Heart right ventricle (tissue), 16 donors: ENCODE results near the gene PHC3. TPM values are rescaled to one million over a fixed set of nuclear protein-coding genes. Genes with fewer than 3 reads are reported as not detected.

Experiments
- ATAC-seq, 8 donors: fragments of 200-7000 bp; cut with Tn5 transposase; one replicate each; pipeline ENCODE4 v1.9.1; 2020; ENCODE audit warnings: mild to moderate bottlenecking in 8 of 8, moderate library complexity in 8 of 8, moderate number of reproducible peaks in 1 of 8
- DNase-seq, 2 donors: peaks; one replicate each; pipeline ENCODE4 v3.0.0-alpha.2; 2020
- H3K27ac ChIP-seq, 10 donors: fragments of 200-600 bp; sonication (generic) in 2 of 10; one replicate each; pipeline versions ENCODE4 v1.5.0 to v1.8.0; 2020 to 2022; ENCODE audit warnings: mild to moderate bottlenecking in 3 of 10
- H3K27me3 ChIP-seq, 7 donors: fragments of 200-600 bp; one replicate each; pipeline ENCODE4 v1.8.0; 2021 to 2022; ENCODE audit warnings: mild to moderate bottlenecking in 2 of 7
- H3K36me3 ChIP-seq, 9 donors: fragments of 200-600 bp; sonication (generic) in 1 of 9; one replicate each; pipeline versions ENCODE4 v1.5.0 to v1.8.0; 2020 to 2022; ENCODE audit warnings: mild to moderate bottlenecking in 2 of 9
- H3K4me1 ChIP-seq, 9 donors: fragments of 200-600 bp; sonication (generic) in 1 of 9; one replicate each; pipeline versions ENCODE4 v1.5.0 to v1.8.0; 2020 to 2022; ENCODE audit warnings: mild to moderate bottlenecking in 4 of 9
- H3K4me3 ChIP-seq, 10 donors: fragments of 200-600 bp; sonication (generic) in 2 of 10; one replicate each; pipeline versions ENCODE4 v1.5.0 to v1.8.0; 2020 to 2022; ENCODE audit warnings: mild to moderate bottlenecking in 7 of 10, moderate library complexity in 2 of 10
- H3K9me3 ChIP-seq, 11 donors: fragments of 200-600 bp in 10 of 11; sonication (generic) in 2 of 11; one replicate each; pipeline versions ENCODE4 v1.5.0 to v1.8.0; 2013 to 2022; ENCODE audit warnings: mild to moderate bottlenecking in 2 of 11, control low read depth in 1 of 11, moderate library complexity in 1 of 11
- CTCF ChIP-seq, 9 donors: fragments of 200-600 bp; sonication (generic) in 2 of 9; IDR thresholded peaks; one replicate each; pipeline versions ENCODE4 v1.5.0 to v1.8.0; 2021 to 2022; ENCODE audit warnings: antibody characterized with exemption in 9 of 9, mild to moderate bottlenecking in 5 of 9, moderate library complexity in 1 of 9
- WGBS, 2 donors: extraction: QIAGEN DNeasy Blood & Tissue Kit; methylation state at CpG; one replicate each; pipeline ENCODE4 v1.1.7; 2013; ENCODE audit warnings: inconsistent platforms in 1 of 2; 5-methylcytosine and 5-hydroxymethylcytosine counted together
- intact Hi-C, 10 donors: fragments of 100-400 bp; cut with DNase I; formaldehyde crosslinking; loops; one replicate each; pipeline versions ENCODE4 v1.11.1 to v1.14.2; 2022
- polyA plus RNA-seq, 2 donors: library from polyadenylated mRNA; stranded (reverse); fragments of 200-250 nt; gene quantifications; one replicate each; pipeline ENCODE4 v1.2.3, GENCODE V29; 2013
- total RNA-seq, 10 donors: library from RNA; stranded (reverse); fragmentation: NEBNext Ultra II Directional in 3 of 10; extraction: Animal tissue kit (Norgen Biotek cat#: 25700) in 3 of 10; gene quantifications; one replicate each; pipeline versions ENCODE4 v1.2.1 to v1.2.4, GENCODE V29; 2021 to 2023
- donor health status: Arrhythmogenic right ventricular cardiomyopathy.
- donor health status: ischemic (EF 13 %, LVEDD 7.1; RV severe dilation, severe dysfunction).
- donor health status: healthy with polysubstance abuse.
- donor health status: DM: no; HTN: yes; CAD: no.
- donor health status: DM: no; HTN: no; CAD: no.
- donor health status: ischemic (EF 25% LVEDD 6.9; RV normal size, moderate dysfunction).
- donor health status: ischemic (EF 25% LVEDD 5.7; RV mildly dilated, moderate dysfunction).
- donor health status: healthy.
- donor health status: DM: yes; HTN: yes; CAD: no.
- donor health status: Ischemic cardiomyopathy.
- donor health status: ischemic (EF 35%, LVEDD 5.7; RV mildly dilated, moderate dysfunction).
- donor health status: nonischemic (EF 11% LVEDD 7.7; RV severe dilation, severe dysfunction).
- donor health status: DM: yes; HTN: yes; CAD: no.
- donor health status: PGD.
- donor health status: ischemic (EF 29% LVEDD 5.4; RV normal size, mild dysfunction).
- donor health status: nonischemic (EF 23%, LVEDD 6.1; RV moderate dilation, normal function).

PHC3 gene
- total and polyA plus RNA-seq, 12 donors = 2.4 to 70.8 (median 55.3) TPM

- no peak for TF ChIP-seq CTCF (IDR thresholded peaks at IDR 0.05)
- ATAC-seq = no peak
- intact Hi-C loops = no loop called here
Measured at GRCh38 chr3:170204509-170204908, 23.0 kb upstream of the PHC3 start.

GRCh38 chr3:170204023-170204472 lies 22.5 kb upstream of the PHC3 start:
- no peaks in the 10 kb centered on the region for H3K9me3 ChIP-seq
- intact Hi-C loops = no loop called here
- no peaks in the 10 kb centered on the region for H3K4me1 ChIP-seq
- H3K27me3 ChIP-seq = peaks cover 0 to 21% (median 0%) of the 10 kb centered on the region in 7 donors
- no peak overlapping the region for H3K27ac ChIP-seq
- H3K36me3 ChIP-seq = no peaks in the 10 kb centered on the region
- WGBS, 2 donors = 61 to 63% methylated on average over 3 of the region's 3 CpGs
- H3K4me3 ChIP-seq = no peak overlapping the region
- TF ChIP-seq CTCF (IDR thresholded peaks at IDR 0.05) = no peak
- DNase-seq = no peak
- ATAC-seq = no peak

More at GRCh38 chr3:170204509-170204908, 23.0 kb upstream of the PHC3 start:
- H3K27me3 ChIP-seq = peaks cover 0 to 21% (median 0%) of the 10 kb centered on the region in 7 donors
- no peak overlapping the region for H3K27ac ChIP-seq
- H3K36me3 ChIP-seq = no peaks in the 10 kb centered on the region
- no peaks in the 10 kb centered on the region for H3K4me1 ChIP-seq
- WGBS, 2 donors = 88 to 90% methylated on average over 10 of the region's 10 CpGs
- DNase-seq = no peak
- no peak overlapping the region for H3K4me3 ChIP-seq
- no peaks in the 10 kb centered on the region for H3K9me3 ChIP-seq

- peaks cover 0 to 21% (median 0%) of the 10 kb centered on the region in 7 donors for H3K27me3 ChIP-seq
Measured at GRCh38 chr3:170203457-170203856, 21.9 kb upstream of the PHC3 start.

GRCh38 chr3:170201527-170201926 lies 20.0 kb upstream of the PHC3 start:
- no peak for TF ChIP-seq CTCF (IDR thresholded peaks at IDR 0.05)
- Histone ChIP-seq H3K36me3 (no peaks in the 10 kb centered on the region), H3K27me3 (peaks cover 0 to 21% (median 0%) of the 10 kb centered on the region in 7 donors), H3K27ac (no peak overlapping the region), H3K4me1 (no peaks in the 10 kb centered on the region), H3K4me3 (no peak overlapping the region), H3K9me3 (no peaks in the 10 kb centered on the region)
- DNase-seq (no peak), ATAC-seq (no peak)
- intact Hi-C loops = no loop called here
- 94 to 97% methylated on average over 5 of the region's 5 CpGs for WGBS, 2 donors

More at GRCh38 chr3:170203457-170203856, 21.9 kb upstream of the PHC3 start:
- WGBS, 2 donors = 93% methylated on average over 4 of the region's 4 CpGs
- Histone ChIP-seq H3K27ac (no peak overlapping the region), H3K9me3 (no peaks in the 10 kb centered on the region), H3K4me1 (no peaks in the 10 kb centered on the region), H3K4me3 (no peak overlapping the region), H3K36me3 (no peaks in the 10 kb centered on the region)
- ATAC-seq (no peak), DNase-seq (no peak)
- TF ChIP-seq CTCF (IDR thresholded peaks at IDR 0.05) = no peak
- intact Hi-C loops = no loop called here
